NCI-H510A treated with DMSO at 0.1 percent for 48 hours (cell line): ENCODE measurements around the gene DLX2.

Experiments used
- DNase-seq: peaks from one replicate; lab custom pipeline; 2025; lab: John Stamatoyannopoulos, UW

Gene DLX2

DNA sequence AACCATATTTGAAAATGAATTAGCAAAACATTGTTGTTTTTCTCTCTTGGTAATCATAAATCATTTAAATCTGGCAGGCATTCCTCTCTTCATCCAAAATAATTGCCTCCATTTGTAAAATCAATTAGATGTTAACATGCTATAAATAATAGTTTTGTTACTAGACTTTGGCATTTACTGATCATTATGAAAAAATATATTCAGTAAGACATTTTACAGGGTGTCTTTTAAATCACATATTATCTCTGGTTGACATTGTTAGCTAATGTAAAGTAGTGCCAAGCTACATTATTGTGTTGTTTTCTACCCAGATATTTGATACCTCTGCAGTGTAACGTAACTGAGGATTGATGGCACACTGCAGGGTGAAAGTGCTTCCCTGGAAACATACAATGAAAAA, 49.2 kb downstream of the DLX2 start:
- no peak for DNase-seq

DNA sequence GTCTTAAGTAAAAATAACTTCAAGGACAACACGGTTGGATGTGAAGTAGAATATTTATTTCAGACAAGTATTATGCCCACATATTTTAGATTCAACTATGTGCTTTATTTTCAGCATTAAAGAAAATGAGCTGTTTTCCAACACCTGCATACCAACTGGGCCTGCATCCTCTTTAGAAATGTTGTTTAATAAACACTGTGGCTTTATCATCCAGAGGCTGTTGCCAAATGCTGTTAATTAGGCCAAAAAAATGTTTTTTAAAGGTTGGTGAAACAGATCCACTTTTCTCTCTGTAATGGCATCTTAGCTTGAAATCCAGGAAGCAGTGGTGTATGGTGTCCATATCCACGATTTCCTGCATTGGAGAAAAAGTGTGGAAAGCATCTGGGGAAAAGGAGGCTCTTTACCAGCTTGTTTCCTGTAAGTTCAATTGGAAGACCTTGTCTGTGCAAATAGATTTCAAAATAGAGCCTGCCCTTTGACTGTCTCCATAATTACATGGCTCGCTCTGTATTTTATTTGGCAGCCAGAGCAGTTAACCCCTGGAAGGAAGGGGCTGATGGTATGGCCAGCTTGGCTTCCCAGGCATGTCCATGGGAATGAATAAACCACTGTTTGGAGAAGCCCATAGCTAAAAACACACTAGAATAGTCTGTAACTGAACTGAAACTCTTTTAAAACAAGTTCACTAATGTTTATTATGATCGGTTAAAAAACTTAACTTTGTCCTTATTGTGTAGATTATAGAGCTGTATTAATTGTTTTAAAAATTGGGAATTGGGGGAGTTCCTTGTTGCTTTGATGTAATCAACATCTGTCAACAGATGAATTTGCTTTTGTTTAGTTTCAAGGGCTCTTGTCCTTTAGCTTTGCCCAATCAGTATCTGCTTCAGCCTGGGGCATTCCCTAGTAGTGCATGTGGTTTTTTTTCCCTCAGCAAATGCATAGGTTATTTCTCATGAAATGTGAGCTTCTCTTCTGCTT, 50.4 kb downstream of the DLX2 start:
- DNase-seq = peak; percentile 92

DNA sequence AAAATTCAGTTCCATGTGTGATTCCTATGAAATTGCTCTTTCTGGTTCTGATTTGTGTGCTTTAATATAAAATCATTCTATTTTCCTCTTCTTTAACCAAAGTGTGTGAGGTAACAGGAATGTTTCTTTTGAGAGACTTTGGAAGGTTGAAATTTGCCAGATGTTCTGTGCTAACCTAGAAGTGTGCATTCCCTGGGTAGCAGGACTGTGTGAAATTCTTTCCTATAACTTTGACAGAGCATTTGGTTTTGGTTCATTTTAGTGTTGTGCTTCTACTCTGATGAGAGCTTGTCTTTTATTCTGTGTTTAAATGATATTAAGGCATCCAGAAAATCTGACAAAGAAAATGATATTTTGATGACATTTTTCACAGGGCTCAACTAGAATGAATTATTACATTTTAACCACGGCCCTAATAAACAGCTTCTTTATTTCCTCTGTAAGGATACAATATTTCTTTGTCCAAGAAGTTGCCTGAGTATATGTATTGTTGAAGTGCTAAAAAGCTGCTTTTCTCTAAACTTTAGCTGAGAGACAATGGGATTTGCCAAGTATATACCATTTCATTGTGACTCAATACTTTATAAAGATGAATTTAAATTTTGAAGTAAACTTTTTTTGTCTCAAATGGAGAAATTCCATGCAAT, 52.1 kb downstream of the DLX2 start:
- no peak for DNase-seq

DNA sequence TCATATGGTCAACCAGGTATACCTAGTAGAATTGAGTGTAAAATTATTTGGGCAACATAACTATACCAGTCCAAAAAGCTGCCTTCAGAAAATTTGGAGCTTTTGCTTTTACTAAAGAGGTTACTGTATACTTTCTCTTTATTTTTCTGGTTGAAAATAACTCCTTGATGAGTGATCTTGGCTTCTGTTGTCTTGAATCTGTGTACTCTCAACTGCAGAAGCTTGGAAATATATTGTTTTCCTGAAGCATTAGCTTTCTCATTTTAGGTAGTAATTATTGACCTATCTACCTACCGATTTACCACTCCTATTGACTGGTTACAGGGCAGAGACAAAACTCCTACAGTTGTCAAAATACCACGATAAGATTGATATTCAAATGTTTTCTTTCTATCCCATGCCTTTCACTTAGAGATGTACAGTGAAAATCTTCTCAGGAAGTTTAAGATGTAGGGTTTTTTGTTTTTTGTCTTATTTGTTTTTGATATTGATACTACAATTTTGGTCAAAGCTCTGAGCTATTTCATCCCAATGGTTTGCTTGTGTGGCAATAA, 53.1 kb downstream of the DLX2 start:
- DNase-seq = no peak
